Peyer's patch (tissue), 4 donors: ENCODE data around the gene BMPER.

Experiments used
- POLR2A ChIP-seq, 2 donors: fragments of 450-650 bp; IDR thresholded peaks; one replicate each; pipeline ENCODE4 v1.5.1; 2017; ENCODE audit warnings: antibody characterized with exemption in 2 of 2, mild to moderate bottlenecking in 2 of 2, moderate library complexity in 2 of 2
- TF ChIP-seq, protein P1 (sequence below), 6 experiments: fragments of 450-650 bp in 4 of 6; fragments of 200-600 bp in 2 of 6; sonication (generic) in 1 of 6; IDR thresholded peaks; one replicate each; pipeline ENCODE4 v1.5.1; 2017 to 2019; ENCODE audit warnings: antibody characterized with exemption in 6 of 6, mild to moderate bottlenecking in 3 of 6, moderate library complexity in 1 of 6

DNA sequence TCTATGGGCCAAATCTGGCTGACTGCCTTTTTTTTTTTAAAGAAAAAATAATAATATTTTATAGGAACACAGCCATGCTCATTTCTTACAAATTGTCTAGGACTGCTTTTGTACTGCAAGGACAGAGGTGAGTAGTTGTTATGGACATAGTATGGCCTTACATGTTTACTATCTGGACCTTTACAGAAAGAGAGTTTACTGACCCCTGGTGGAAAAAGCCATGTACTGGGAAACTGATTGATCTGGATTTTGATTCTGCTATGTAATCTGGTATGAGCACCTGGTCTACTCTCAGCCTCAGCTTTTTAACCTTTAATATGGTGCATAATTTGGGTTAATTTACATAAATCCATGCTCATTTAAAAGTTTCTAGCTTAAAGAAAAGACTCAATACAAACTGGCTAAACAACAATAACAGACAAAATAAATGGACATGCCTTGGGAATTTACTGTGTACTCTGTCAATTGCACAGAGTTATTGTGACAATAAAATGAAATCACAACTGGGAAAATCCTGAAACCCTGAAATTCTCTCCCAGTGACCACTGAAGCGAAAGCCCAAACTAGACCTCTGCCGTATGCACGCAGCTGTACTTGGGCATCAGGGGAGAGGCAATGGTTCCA is 260.7 kb downstream of the BMPER start:
- TF ChIP-seq, protein P1, sequence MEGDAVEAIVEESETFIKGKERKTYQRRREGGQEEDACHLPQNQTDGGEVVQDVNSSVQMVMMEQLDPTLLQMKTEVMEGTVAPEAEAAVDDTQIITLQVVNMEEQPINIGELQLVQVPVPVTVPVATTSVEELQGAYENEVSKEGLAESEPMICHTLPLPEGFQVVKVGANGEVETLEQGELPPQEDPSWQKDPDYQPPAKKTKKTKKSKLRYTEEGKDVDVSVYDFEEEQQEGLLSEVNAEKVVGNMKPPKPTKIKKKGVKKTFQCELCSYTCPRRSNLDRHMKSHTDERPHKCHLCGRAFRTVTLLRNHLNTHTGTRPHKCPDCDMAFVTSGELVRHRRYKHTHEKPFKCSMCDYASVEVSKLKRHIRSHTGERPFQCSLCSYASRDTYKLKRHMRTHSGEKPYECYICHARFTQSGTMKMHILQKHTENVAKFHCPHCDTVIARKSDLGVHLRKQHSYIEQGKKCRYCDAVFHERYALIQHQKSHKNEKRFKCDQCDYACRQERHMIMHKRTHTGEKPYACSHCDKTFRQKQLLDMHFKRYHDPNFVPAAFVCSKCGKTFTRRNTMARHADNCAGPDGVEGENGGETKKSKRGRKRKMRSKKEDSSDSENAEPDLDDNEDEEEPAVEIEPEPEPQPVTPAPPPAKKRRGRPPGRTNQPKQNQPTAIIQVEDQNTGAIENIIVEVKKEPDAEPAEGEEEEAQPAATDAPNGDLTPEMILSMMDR (IDR thresholded peaks at IDR 0.05): peak in 4 of 6 experiments; percentile 9 to 37 (median 32)
- no peak for TF ChIP-seq POLR2A (IDR thresholded peaks at IDR 0.05)
